Right ventricle myocardium superior (tissue), 1 donor: ENCODE results near the gene DPP6. TPM values are rescaled to one million over a fixed set of nuclear protein-coding genes. Genes with fewer than 3 reads are reported as not detected.
A peak's percentile ranks its signal among the peaks of the same experiment; 100 is the strongest.
"Not testable (repeated sequence)": the region's sequence is repeated elsewhere in the genome, so short reads cannot be mapped to it uniquely, and the experiment has no call there.

ENCODE experiments used
- ATAC-seq: fragments of 200-7000 bp; cut with Tn5 transposase; one replicate; pipeline ENCODE4 v1.9.1; 2020; ENCODE audit warnings: mild to moderate bottlenecking; ENCODE audit not compliant: poor library complexity
- DNase-seq: peaks from one replicate; pipeline ENCODE4 v3.0.0-alpha.2; 2020
- intact Hi-C: fragments of 100-400 bp; cut with DNase I; formaldehyde crosslinking; loops from one replicate; pipeline ENCODE4 v1.11.2; 2022
- total RNA-seq: library from RNA; stranded (reverse); fragmentation: NEBNext Ultra II Directional; extraction: Animal tissue kit (Norgen Biotek cat#: 25700); gene quantifications from one replicate; pipeline ENCODE4 v1.2.1, GENCODE V29; 2021
- donor health status: DM: no; HTN: yes; CAD: no; lungs with severe emphysema.

DPP6 gene
- total RNA-seq, 1 donor from 2014 or later: 0.19 TPM

- ATAC-seq, DNase-seq, intact Hi-C loops: not testable (repeated sequence)
Observed at GRCh38 chr7:154133703-154134277, 81.6 kb downstream of the DPP6 start.

DNA sequence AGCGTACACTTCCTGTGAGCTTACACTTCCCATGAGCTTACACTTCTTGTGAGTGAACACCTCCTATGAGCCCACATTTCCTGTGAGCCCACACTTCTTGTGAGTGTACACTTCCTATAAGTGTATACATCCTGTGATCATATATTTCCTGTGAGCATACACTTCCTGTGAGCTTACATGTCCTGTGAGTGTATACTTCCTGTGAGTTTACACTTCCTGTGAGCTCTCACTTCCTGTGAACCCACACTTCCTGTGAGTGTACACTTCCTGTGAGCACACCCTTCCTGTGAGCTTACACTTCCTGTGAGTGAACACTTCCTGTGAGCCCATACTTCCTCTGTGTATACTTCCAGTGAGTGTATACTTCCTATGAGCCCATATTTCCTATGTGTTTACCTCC, 82.5 kb downstream of the DPP6 start:
- DNase-seq, intact Hi-C loops, ATAC-seq: not testable (repeated sequence)

DNA sequence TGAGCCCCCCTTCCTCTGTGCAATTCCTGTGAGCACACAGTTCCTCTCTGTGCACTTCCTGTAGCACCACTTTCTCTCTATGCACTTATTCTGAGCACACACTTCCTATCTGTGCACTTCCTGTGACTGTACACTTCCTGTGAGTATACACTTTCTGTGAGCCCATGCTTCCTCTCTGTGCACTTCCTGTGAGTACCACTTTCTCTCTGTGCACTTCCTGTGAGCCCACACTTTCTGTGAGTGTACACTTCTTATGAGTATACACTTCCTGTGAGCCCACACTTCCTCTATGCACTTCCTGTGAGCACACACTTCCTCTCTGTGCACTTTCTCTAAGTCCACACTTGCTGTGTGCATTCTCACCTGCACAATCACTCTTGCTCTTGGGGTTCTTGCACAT, 83.4 kb downstream of the DPP6 start:
- ATAC-seq, intact Hi-C loops, DNase-seq: not testable (repeated sequence)

GRCh38 chr7:154145922-154146706, 93.9 kb downstream of the DPP6 start:
- peak; percentile 39 for ATAC-seq
- DNase-seq, intact Hi-C loops: not testable (repeated sequence)

GRCh38 chr7:154146707-154147038, 94.5 kb downstream of the DPP6 start:
- peak; percentile 29 for ATAC-seq
- intact Hi-C loops, DNase-seq: not testable (repeated sequence)

- intact Hi-C loops, ATAC-seq, DNase-seq: not testable (repeated sequence)
Observed at GRCh38 chr7:154148791-154149516, 96.8 kb downstream of the DPP6 start.

GRCh38 chr7:154150656-154151055, 98.5 kb downstream of the DPP6 start:
- intact Hi-C loops, DNase-seq, ATAC-seq: not testable (repeated sequence)

GRCh38 chr7:154151306-154151705, 99.1 kb downstream of the DPP6 start:
- intact Hi-C loops, ATAC-seq: not testable (repeated sequence)

DNA sequence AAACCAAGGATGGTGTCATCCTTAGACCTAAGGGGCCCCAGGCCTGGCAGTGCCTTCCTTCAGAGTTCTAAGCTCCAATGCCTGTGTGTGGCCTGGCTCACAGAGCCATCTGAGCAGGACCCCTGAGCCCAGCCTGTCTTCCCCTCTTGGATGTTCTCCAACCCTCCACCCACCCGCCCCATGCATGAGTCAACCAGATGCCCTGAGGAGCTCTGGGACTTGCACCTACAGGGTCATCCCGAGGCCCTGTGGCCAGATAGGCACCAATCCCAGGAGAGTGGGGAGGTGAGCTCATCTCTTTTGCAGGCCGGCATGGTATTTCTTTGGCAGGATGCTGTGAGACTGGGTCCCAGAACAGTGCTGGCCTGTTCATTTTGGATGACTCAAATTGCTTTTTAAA, 103.7 kb downstream of the DPP6 start:
- ATAC-seq, intact Hi-C loops, DNase-seq: not testable (repeated sequence)

More at GRCh38 chr7:154151306-154151705, 99.1 kb downstream of the DPP6 start:
- DNase-seq: not testable (repeated sequence)

DNA sequence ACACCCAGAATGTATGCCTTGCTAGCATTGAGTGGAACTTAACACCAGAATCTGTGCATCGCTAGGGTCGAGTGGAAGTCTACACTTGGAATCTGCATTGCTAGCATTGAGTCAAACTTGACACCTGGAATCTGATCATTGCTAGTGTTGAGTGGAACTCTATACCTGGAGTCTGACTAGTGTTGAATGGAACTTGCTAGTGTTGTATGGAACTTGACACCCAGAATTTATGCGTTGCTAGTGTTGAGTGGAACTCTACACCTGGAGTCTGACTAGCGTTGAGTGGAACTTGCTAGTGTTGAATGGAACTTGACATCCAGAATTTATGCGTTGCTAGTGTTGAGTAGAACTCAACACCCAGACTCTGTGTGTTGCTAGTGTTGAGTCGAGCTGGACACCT, 110.7 kb downstream of the DPP6 start:
- DNase-seq, ATAC-seq, intact Hi-C loops: not testable (repeated sequence)

GRCh38 chr7:154163642-154164041, 111.4 kb downstream of the DPP6 start:
- intact Hi-C loops, DNase-seq, ATAC-seq: not testable (repeated sequence)

DNA sequence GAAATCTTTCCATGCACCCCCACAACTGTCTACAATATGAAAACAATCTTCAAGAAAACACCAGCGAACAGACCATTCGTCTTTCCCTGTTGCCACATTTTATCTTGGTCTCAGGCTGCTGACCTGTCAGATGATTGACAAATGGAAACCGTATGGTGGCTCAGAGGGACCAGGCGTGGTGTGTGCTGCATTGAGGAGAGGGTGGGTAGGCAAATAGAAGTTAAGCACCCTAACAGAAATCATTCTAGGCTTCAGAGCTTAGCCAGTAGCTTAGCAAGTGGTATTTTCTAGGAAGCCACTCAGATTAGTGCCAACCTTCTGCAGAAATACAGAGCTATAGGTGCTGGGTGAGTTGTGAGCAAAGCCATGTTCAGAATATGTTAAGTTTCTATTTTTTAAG, 114.9 kb downstream of the DPP6 start:
- ATAC-seq (no peak), DNase-seq (no peak)
- intact Hi-C loops: no loop called here

- intact Hi-C loops: no loop called here
- DNase-seq (no peak), ATAC-seq (no peak)
Observed at GRCh38 chr7:154167807-154168206, 115.6 kb downstream of the DPP6 start.

DNA sequence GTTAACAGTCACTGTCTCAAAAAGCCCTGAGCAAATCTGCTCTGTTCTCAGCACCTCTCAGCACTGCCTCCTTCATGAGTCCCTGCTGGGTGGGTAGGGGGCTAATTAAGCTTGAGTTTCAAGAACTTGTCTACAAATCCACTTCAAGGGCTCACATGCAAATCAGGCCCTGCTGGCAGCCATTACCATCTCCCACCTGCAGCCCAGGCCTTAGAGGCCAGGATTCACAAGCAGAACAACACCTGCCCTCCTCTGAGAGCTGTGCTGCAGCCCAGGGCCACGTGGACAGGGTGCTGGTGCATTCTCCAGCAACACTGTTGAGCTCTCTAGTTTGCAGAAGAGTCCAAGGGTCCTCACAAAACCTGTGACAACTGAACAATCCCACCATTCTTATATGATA, 119.2 kb downstream of the DPP6 start:
- ATAC-seq (no peak), DNase-seq (no peak)
- intact Hi-C loops: no loop called here

GRCh38 chr7:154172236-154172635, 120.0 kb downstream of the DPP6 start:
- intact Hi-C loops: no loop called here
- ATAC-seq: no peak
- DNase-seq: no peak

- ATAC-seq (no peak), DNase-seq (no peak)
- intact Hi-C loops: no loop called here
Observed at GRCh38 chr7:154177584-154177983, 125.4 kb downstream of the DPP6 start.

- intact Hi-C loops: no loop called here
- DNase-seq (no peak), ATAC-seq (no peak)
Observed at GRCh38 chr7:154178895-154179294, 126.7 kb downstream of the DPP6 start.

GRCh38 chr7:154183482-154183881, 131.3 kb downstream of the DPP6 start:
- no peak for ATAC-seq
- DNase-seq: no peak
- intact Hi-C loops: no loop called here

DNA sequence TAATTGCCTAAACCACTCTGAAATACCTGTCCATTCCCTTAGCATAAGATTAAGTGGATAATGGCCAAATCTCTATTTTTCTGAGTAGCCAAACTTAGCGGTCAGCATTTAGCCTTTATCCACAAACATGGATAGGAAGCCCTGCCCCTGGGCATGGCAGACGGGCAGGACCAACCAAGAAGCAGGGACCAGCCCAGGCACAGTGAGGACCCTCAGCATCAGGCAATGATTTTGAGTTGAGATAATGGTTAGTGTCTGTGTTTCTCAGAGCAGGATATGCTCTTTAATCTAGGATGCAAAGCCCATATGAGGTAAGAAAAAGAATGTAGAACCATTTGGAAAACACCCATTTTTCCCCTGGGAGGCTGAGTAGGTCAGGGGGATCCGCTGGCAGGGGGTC, 131.7 kb downstream of the DPP6 start:
- intact Hi-C loops: no loop called here
- DNase-seq: no peak
- ATAC-seq: no peak
